IMR-90 (cell line): ENCODE results near the gene APLN. TPM values are rescaled to one million over a fixed set of nuclear protein-coding genes. Genes with fewer than 3 reads are reported as not detected.

ENCODE experiments used
- ATAC-seq: fragments of 200-7000 bp; cut with Tn5 transposase; 2 replicates; pipeline ENCODE4 v1.9.1; 2020; ENCODE audit warnings: low read depth, mild to moderate bottlenecking, moderate library complexity
- BruUV-seq: library from RNA; stranded (reverse); fragments of 400-500 nt; replicated peaks from 2 replicates; lab custom pipeline; 2021; lab: Mats Ljungman, UMichigan
- CTCF ChIA-PET: fragments of 300-600 bp; formaldehyde crosslinking; extraction: SDS; loops from one replicate; lab custom pipeline; 2021; ENCODE audit warnings: antibody characterized with exemption; lab: Yijun Ruan, JAX
- POLR2A ChIA-PET: fragments of 300-600 bp; sonication (Branson Sonifier 250); formaldehyde crosslinking; loops from one replicate; lab custom pipeline; 2022; ENCODE audit warnings: antibody characterized with exemption; ENCODE audit not compliant: unreplicated experiment; lab: Charles Lee
- DNase-seq: peaks from one replicate; pipeline ENCODE4 v3.0.0; 2013
- H2AFZ ChIP-seq: replicated peaks from 2 replicates; pipeline ENCODE3; 2013; ENCODE audit warnings: low read length, mild to moderate bottlenecking; ENCODE audit not compliant: poor library complexity
- H2AK5ac ChIP-seq: 2 replicates; pipeline ENCODE4 v1.6.1; 2013; ENCODE audit warnings: low read depth, low read length, inconsistent platforms
- H2AK9ac ChIP-seq: replicated peaks from 2 replicates; pipeline ENCODE3; 2013; ENCODE audit warnings: mild to moderate bottlenecking, low read depth, low read length, moderate library complexity; ENCODE audit not compliant: poor library complexity
- H2BK120ac ChIP-seq: 2 replicates; pipeline ENCODE4 v1.6.1; 2013; ENCODE audit warnings: low read depth, low read length, inconsistent platforms
- H2BK15ac ChIP-seq: 3 replicates; pipeline ENCODE4 v1.6.1; 2013; ENCODE audit warnings: low read depth, low read length, inconsistent platforms
- H2BK20ac ChIP-seq: 2 replicates; pipeline ENCODE4 v1.6.1; 2013; ENCODE audit warnings: low read depth, mild to moderate bottlenecking, inconsistent platforms, low read length, moderate library complexity
- H2BK5ac ChIP-seq: 2 replicates; pipeline ENCODE4 v1.6.1; 2013; ENCODE audit warnings: mild to moderate bottlenecking, low read depth, low read length, inconsistent platforms; ENCODE audit not compliant: poor library complexity, severe bottlenecking
- H3K14ac ChIP-seq: replicated peaks from 2 replicates; pipeline ENCODE4 v1.6.1; 2013; ENCODE audit warnings: low read depth, low read length, inconsistent platforms
- H3K18ac ChIP-seq: 2 replicates; pipeline ENCODE4 v1.6.1; 2013; ENCODE audit warnings: low read depth, low read length, control low read depth
- H3K23ac ChIP-seq: 2 replicates; pipeline ENCODE4 v1.6.1; 2013; ENCODE audit warnings: low read depth, low read length, inconsistent platforms
- H3K27ac ChIP-seq: 2 replicates; pipeline ENCODE4 v1.5.1; 2013; ENCODE audit warnings: mild to moderate bottlenecking, control low read depth, low read length; ENCODE audit not compliant: insufficient read depth
- H3K27me3 ChIP-seq: 2 replicates; pipeline ENCODE4 v1.6.1; 2013; ENCODE audit warnings: low read length; ENCODE audit not compliant: control insufficient read depth, insufficient read depth
- H3K36me3 ChIP-seq: 2 replicates; pipeline ENCODE4 v1.6.1; 2013; ENCODE audit warnings: low read length, mixed read lengths; ENCODE audit not compliant: control insufficient read depth, insufficient read depth
- H3K4ac ChIP-seq: 2 replicates; pipeline ENCODE4 v1.6.1; 2013; ENCODE audit warnings: low read depth, low read length, inconsistent platforms
- H3K4me1 ChIP-seq: 2 replicates; pipeline ENCODE4 v1.6.1; 2013; ENCODE audit warnings: low read length, mixed read lengths; ENCODE audit not compliant: control insufficient read depth, insufficient read depth
- H3K4me2 ChIP-seq: 2 replicates; pipeline ENCODE4 v1.6.1; 2013; ENCODE audit warnings: low read depth, mild to moderate bottlenecking, control low read depth, low read length, moderate library complexity
- H3K4me3 ChIP-seq: 2 replicates; pipeline ENCODE4 v1.5.1; 2013; ENCODE audit warnings: low read depth, mild to moderate bottlenecking, control low read depth, low read length, moderate library complexity; ENCODE audit not compliant: insufficient read depth
- H3K56ac ChIP-seq: 2 replicates; pipeline ENCODE4 v1.6.1; 2013; ENCODE audit warnings: low read length, inconsistent platforms; ENCODE audit not compliant: insufficient read depth; ENCODE audit errors: extremely low read depth
- H3K79me1 ChIP-seq, 2 experiments: 2 replicates each; pipeline ENCODE4 v1.6.1; 2013; ENCODE audit warnings: low read length in 2 of 2, inconsistent platforms in 1 of 2, low read depth in 1 of 2
- H3K9ac ChIP-seq: 2 replicates; pipeline ENCODE4 v1.6.1; 2013; ENCODE audit warnings: low read depth, low read length, control low read depth
- H3K9me1 ChIP-seq: 2 replicates; pipeline ENCODE4 v1.6.1; 2013; ENCODE audit warnings: low read length, inconsistent platforms; ENCODE audit not compliant: insufficient read depth
- H3K9me3 ChIP-seq: 2 replicates; pipeline ENCODE4 v1.6.1; 2013; ENCODE audit warnings: low read length; ENCODE audit not compliant: control insufficient read depth, insufficient read depth
- H4K20me1 ChIP-seq: 2 replicates; pipeline ENCODE4 v1.6.1; 2013; ENCODE audit warnings: low read length, inconsistent platforms; ENCODE audit not compliant: insufficient read depth
- H4K5ac ChIP-seq: 2 replicates; pipeline ENCODE4 v1.6.1; 2013; ENCODE audit warnings: mild to moderate bottlenecking, low read depth, low read length, control low read depth
- H4K8ac ChIP-seq, 2 experiments: 2 replicates each; pipeline ENCODE4 v1.6.1; 2013; ENCODE audit warnings: low read depth in 2 of 2, low read length in 2 of 2, control low read depth in 1 of 2, inconsistent platforms in 1 of 2
- H4K91ac ChIP-seq: 2 replicates; pipeline ENCODE4 v1.6.1; 2013; ENCODE audit warnings: low read depth, low read length, inconsistent platforms; ENCODE audit not compliant: insufficient read depth
- BHLHE40 ChIP-seq: fragments of 150-350 bp; IDR thresholded peaks from 2 replicates; pipeline ENCODE4 v1.6.1; 2016; ENCODE audit warnings: mild to moderate bottlenecking, low read depth, low read length
- CEBPB ChIP-seq: IDR thresholded peaks from 2 replicates; pipeline ENCODE4 v1.6.1; 2012; ENCODE audit warnings: low read depth, low read length, improper control_type of control experiment
- FOS ChIP-seq: fragments of 150-350 bp; IDR thresholded peaks from 2 replicates; pipeline ENCODE4 v1.6.1; 2016; ENCODE audit warnings: low read depth, low read length
- MAZ ChIP-seq: IDR thresholded peaks from 2 replicates; pipeline ENCODE4 v1.6.1; 2012; ENCODE audit warnings: low read depth, mild to moderate bottlenecking, low read length, improper control_type of control experiment, moderate library complexity, borderline replicate concordance
- NFE2L2 ChIP-seq: fragments of 150-350 bp; IDR thresholded peaks from 2 replicates; pipeline ENCODE4 v1.6.1; 2016; ENCODE audit warnings: low read depth, mild to moderate bottlenecking, low read length
- POLR2A ChIP-seq: IDR thresholded peaks from 2 replicates; pipeline ENCODE4 v1.6.1; 2012; ENCODE audit warnings: mild to moderate bottlenecking, low read depth, low read length
- RCOR1 ChIP-seq: IDR thresholded peaks from 2 replicates; pipeline ENCODE4 v1.6.1; 2012; ENCODE audit warnings: mild to moderate bottlenecking, low read length, improper control_type of control experiment; ENCODE audit not compliant: insufficient replicate concordance
- RFX5 ChIP-seq: IDR thresholded peaks from 2 replicates; pipeline ENCODE4 v1.8.0; 2012; ENCODE audit warnings: low read depth, mild to moderate bottlenecking, low read length, moderate library complexity
- dilution Hi-C: fragments of 300-500 bp; cut with HindIII; formaldehyde crosslinking; loops from one replicate; pipeline ENCODE4 v1.14.3; 2018; ENCODE audit warnings: low sequenced_read_pairs; ENCODE audit not compliant: unreplicated experiment
- in situ Hi-C: fragments of 300-500 bp; cut with MboI; formaldehyde crosslinking; loops from 3 replicates; pipeline ENCODE4 v1.14.3; 2019; ENCODE audit warnings: low sequenced_read_pairs, inconsistent platforms, mixed read lengths
- intact Hi-C: fragments of 100-400 bp; cut with micrococcal nuclease; formaldehyde crosslinking; loops from 2 replicates; pipeline ENCODE4 v1.10.0; 2022
- polyA plus RNA-seq, 3 experiments: library from polyadenylated mRNA; depleted of rRNA; stranded (reverse); fragments of >200 nt; gene quantifications; 2 replicates each; pipeline ENCODE4 v1.2.3, GENCODE V29; 2012; ENCODE audit warnings: low replicate concordance in 1 of 3
- total RNA-seq: library from RNA; depleted of rRNA; stranded (reverse); fragments of >200 nt; gene quantifications from 2 replicates; pipeline ENCODE4 v1.2.3, GENCODE V29; 2012
- TF ChIP-seq, protein P1 (sequence below): fragments of 150-350 bp; IDR thresholded peaks from 2 replicates; pipeline ENCODE4 v1.6.1; 2017; ENCODE audit warnings: mild to moderate bottlenecking, antibody characterized with exemption, low read length, low read depth
- TF ChIP-seq, protein P2 (sequence below): conservative IDR thresholded peaks from 2 replicates; pipeline ENCODE4 v1.5.1; 2012; ENCODE audit warnings: mild to moderate bottlenecking, low read depth, low read length, improper control_type of control experiment

APLN gene
- total and polyA plus RNA-seq, 2 of the 4 experiments (the other 2 are of a cell fraction) = 0.18 to 0.72 TPM

DNA sequence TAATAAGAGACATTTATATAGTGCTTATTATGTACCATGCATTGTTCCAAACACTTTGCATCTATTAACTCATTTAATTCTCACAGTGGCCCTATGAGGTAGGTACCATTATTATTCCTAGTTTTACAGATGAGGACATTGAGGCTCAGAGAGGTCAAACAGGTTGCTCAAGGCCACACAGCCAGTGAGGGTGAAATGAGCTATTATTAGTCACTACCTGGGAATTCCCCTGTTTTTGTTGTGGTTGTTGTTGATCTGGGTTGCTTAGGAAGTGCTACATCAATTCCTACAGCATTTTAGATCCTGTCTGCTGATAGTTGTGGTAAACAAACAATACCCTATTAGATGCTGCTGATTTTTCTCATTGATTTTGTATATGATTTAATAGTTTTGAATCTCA, 41.2 kb downstream of the APLN start:
- Histone ChIP-seq H3K27me3 (peaks cover 11% of the 10 kb centered on the region), H3K23ac (no peak overlapping the region), H2AFZ (no peak overlapping the region), H4K20me1 (no peaks in the 10 kb centered on the region), H3K36me3 (no peaks in the 10 kb centered on the region), H2BK5ac (no peak overlapping the region), H3K79me1 (no peaks in the 10 kb centered on the region), H3K9me1 (no peaks in the 10 kb centered on the region), H3K56ac (no peak overlapping the region), H4K8ac (no peak overlapping the region), H2BK20ac (no peak overlapping the region), H3K9me3 (no peaks in the 10 kb centered on the region), H3K18ac (no peak overlapping the region), H4K5ac (no peak overlapping the region), H4K91ac (no peak overlapping the region), H3K4me3 (no peak overlapping the region), H2BK15ac (no peak overlapping the region), H3K9ac (no peak overlapping the region), H2AK5ac (no peak overlapping the region), H3K27ac (no peak overlapping the region), H2BK120ac (no peak overlapping the region), H2AK9ac (no peak overlapping the region), H3K4me2 (no peak overlapping the region), H3K4me1 (no peaks in the 10 kb centered on the region), H3K4ac (no peak overlapping the region), H3K14ac (no peak overlapping the region)
- intact Hi-C loops (no loop called here), dilution Hi-C loops (no loop called here), in situ Hi-C loops (loop anchor here (5.0 to 25.0 kb wide), 3 partner anchors 114 to 1299 kb away; partner anchors contain the start of gene ENOX2)
- ChIA-PET CTCF (no interaction called here), POLR2A (no interaction called here)
- DNase-seq (no peak), ATAC-seq (no peak)
- TF ChIP-seq RFX5 = no peak
- TF ChIP-seq FOS = no peak
- no peak for TF ChIP-seq CEBPB
- no peak for TF ChIP-seq POLR2A
- TF ChIP-seq RCOR1 = no peak
- TF ChIP-seq, protein P1, sequence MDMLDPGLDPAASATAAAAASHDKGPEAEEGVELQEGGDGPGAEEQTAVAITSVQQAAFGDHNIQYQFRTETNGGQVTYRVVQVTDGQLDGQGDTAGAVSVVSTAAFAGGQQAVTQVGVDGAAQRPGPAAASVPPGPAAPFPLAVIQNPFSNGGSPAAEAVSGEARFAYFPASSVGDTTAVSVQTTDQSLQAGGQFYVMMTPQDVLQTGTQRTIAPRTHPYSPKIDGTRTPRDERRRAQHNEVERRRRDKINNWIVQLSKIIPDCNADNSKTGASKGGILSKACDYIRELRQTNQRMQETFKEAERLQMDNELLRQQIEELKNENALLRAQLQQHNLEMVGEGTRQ = no peak
- TF ChIP-seq MAZ = no peak
- TF ChIP-seq, protein P2, sequence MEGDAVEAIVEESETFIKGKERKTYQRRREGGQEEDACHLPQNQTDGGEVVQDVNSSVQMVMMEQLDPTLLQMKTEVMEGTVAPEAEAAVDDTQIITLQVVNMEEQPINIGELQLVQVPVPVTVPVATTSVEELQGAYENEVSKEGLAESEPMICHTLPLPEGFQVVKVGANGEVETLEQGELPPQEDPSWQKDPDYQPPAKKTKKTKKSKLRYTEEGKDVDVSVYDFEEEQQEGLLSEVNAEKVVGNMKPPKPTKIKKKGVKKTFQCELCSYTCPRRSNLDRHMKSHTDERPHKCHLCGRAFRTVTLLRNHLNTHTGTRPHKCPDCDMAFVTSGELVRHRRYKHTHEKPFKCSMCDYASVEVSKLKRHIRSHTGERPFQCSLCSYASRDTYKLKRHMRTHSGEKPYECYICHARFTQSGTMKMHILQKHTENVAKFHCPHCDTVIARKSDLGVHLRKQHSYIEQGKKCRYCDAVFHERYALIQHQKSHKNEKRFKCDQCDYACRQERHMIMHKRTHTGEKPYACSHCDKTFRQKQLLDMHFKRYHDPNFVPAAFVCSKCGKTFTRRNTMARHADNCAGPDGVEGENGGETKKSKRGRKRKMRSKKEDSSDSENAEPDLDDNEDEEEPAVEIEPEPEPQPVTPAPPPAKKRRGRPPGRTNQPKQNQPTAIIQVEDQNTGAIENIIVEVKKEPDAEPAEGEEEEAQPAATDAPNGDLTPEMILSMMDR = no peak
- no peak for TF ChIP-seq NFE2L2
- TF ChIP-seq BHLHE40 = no peak
- no TSS peak for BruUV-seq
